Mammary epithelial cell (primary cell): ENCODE data around the gene SPDYE6.

ENCODE experiments used
- EZH2 ChIP-seq: IDR thresholded peaks from 2 replicates; pipeline ENCODE4 v1.6.1; 2012; ENCODE audit warnings: low read length, inconsistent platforms, borderline replicate concordance
- TF ChIP-seq, protein P1 (sequence below), 2 donors: IDR thresholded peaks in 1 of 2; conservative IDR thresholded peaks in 1 of 2; 2 replicates each; pipeline ENCODE4 v1.5.1; 2011 to 2012; ENCODE audit warnings: inconsistent platforms in 2 of 2, low read length in 2 of 2, mild to moderate bottlenecking in 2 of 2, control low read depth in 1 of 2, low read depth in 1 of 2; ENCODE audit not compliant: insufficient read depth in 1 of 2; ENCODE audit errors: extremely low read depth in 1 of 2

DNA sequence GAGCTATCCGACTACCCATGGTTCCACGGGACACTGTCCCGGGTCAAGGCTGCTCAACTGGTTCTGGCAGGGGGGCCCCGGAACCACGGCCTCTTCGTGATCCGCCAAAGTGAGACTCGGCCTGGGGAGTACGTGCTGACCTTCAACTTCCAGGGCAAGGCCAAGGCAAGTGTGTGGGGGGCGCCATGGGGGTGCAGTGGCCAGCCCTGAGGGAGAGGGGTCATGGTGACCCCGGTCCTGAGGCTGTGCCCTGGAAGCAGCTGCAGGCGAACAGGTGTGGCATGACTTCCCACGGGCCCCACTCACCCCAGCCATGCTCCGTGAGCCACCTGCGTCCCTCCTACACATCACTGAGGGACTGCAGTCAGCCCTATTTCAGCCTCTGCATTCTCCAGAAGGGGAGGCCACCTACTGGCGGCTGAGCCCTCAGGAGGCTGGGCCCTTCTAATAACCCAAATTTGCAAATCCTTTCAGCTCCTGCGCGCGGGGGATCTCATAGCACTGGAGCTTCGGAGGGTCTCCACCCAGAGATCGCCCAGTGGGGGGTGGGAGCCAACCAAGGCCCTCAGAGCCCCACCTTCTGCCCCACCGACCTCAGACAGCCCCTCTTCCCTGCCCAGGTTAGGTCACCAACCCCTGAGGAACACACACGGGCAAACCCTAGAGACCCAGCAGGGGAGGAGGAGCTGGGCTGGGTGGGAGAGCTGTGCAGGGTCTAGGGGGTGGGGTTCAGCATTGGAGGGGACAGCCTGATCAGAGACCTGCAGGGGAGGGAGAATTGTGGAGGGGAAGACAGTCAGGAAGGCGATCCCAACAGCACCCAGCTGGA is 38.8 kb downstream of the SPDYE6 start:
- TF ChIP-seq, protein P1, sequence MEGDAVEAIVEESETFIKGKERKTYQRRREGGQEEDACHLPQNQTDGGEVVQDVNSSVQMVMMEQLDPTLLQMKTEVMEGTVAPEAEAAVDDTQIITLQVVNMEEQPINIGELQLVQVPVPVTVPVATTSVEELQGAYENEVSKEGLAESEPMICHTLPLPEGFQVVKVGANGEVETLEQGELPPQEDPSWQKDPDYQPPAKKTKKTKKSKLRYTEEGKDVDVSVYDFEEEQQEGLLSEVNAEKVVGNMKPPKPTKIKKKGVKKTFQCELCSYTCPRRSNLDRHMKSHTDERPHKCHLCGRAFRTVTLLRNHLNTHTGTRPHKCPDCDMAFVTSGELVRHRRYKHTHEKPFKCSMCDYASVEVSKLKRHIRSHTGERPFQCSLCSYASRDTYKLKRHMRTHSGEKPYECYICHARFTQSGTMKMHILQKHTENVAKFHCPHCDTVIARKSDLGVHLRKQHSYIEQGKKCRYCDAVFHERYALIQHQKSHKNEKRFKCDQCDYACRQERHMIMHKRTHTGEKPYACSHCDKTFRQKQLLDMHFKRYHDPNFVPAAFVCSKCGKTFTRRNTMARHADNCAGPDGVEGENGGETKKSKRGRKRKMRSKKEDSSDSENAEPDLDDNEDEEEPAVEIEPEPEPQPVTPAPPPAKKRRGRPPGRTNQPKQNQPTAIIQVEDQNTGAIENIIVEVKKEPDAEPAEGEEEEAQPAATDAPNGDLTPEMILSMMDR (conservative IDR thresholded peaks at IDR 0.05 in 1 of 2, IDR thresholded peaks at IDR 0.05 in 1 of 2; ENCODE audit: extremely low read depth in 1 of 2, insufficient read depth in 1 of 2, low read depth in 1 of 2, low read length in 2 of 2) = no peak
- no peak for TF ChIP-seq EZH2
